GM21423 (cell line): ENCODE data around the gene NCKIPSD.

Experiments used
- ATAC-seq: cut with Tn5 transposase; IDR thresholded peaks from one replicate; pipeline ENCODE4 v1.9.1; 2021; ENCODE audit warnings: mild to moderate bottlenecking, moderate library complexity; ENCODE audit not compliant: unreplicated experiment

The NCKIPSD gene

DNA sequence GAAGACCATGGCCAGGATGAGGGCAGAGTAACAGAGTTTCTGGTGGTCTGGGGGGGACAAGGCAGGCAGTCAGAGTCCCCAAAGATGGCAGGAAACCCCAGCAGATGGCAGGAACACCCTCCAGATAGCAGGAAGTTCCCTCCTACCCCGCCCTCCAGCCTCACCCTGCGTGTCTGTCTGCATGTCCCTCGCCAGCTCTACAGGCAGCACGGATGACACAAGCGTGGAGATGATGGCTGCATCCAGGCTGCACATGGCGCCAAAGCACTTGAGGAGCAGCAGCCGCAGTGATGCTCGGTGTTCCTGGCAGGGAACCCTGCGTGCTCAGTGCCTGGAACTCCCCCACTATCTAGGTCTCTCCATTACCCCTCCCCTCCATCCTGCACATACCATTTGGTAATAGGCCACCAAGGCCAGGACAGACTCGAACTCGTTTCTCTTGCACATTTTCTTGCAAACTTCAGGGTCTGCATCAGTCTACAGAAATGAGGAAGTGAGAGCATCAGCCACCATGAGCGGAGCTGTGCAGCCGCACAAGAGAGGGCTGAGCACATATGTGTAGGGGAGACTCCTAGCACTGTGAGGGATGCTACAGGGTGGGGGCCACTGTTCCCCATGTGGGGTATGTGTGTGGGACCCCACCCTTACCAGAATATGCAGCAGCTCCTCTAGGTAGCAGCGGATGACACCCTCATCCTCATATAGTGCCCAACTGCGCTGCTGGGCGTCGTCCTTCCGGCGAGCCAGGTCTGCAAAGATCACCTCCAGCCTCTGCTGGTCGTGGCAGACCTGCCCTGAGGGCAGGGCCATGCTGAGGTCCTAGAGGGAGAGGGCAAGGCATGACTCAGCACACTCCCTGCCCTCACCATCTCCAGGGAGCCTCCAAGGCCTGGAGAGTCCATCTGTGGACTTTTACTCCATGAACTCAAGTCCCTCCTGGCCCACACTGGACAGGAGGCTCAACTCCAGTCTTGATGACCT, 6.0 kb downstream of the NCKIPSD start:
- ATAC-seq = no peak

DNA sequence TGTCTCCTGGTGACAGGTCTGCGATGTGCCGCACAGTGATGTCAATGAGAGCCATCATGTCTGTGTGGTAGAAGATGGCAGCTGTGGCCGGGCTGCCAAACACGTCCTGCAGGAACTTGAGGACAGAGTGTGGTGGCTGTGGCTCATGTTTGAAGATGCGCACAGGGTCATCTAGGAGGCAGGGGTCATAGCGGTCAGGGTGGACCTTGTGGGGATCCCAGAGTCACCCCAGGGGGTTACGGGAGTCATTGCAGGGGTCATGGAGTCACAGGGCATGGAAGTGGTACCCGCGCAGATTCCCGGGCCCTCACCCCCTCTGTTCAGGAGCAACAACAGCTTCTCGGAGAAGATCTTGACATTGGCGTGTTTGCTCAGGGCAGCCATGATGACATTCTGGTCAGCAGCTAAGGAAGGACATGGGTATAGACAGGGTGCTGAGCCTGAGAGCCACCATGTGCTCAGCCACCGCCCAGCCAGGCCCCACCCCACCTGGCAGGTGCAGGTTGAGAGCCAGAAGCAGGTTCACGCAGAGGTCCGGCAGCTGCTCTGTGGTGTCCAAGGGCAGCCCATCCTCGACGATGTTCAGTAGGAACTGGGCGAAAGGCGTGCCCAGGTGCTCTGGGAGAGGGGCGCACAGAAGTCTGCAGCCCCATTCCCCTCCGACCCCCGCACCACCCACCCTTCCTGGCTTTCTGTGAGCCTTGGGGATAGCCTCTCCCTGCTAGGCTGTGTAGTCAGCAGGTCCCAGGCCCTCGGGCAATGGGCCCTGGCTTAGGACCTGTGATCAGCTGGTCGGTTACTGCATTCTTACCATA, 6.9 kb downstream of the NCKIPSD start:
- ATAC-seq = no peak

DNA sequence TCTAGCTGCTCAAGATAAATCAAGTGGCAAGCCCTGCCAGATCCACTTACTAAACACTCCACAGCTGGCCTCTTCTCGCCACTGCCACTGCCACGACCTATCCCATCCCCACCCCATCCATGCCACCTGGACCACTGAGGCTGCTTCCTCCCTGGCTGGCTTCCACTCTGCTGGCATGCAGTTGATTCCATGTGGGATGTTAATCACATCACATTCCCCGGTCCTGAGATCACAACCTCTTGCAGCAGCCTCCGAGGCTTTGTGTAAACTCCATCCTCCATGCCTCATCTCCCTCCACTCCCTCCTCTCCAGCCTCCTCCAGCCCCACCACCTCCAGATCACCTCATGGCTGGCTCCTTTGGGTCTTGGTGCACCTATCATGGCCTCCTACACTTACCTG, 7.7 kb downstream of the NCKIPSD start:
- no peak for ATAC-seq

DNA sequence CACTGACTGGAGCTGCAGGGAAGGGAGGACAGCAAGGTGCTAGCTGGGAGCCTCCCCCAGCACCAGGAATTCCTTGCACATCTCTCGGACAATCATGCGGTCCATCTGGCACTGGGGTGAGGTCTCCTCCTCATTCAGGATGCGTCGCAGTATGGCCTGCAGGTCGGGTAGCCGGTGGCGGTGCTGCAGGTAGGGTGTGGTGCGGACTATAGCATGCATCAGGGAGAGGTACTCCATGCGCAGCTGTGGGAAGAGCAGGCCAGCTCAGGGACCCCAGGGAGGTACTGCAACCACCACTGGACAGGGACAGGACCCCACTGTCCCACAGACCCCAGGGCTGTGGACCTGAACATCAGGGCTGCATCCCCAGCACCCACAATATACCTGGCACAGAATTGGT, 11.2 kb downstream of the NCKIPSD start:
- no peak for ATAC-seq

DNA sequence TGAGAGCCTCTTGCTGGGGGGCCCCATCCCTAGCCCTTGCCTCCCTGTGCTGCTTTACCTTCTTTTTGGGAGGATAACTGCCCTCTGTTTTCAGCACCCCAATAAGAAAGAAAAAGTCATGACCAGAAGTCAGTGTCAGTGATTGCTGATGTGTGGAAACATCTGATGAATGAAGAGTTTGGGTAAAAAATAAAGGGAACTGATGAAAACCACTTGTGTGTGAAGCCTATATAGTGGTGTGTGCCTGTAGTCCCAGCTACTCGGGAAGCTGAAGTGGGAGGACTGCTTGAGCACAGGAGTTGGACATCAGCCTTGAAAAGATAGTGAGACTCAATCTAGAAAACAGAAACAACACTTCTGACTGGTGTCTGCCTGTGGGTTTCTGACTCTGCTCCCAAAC, 13.2 kb downstream of the NCKIPSD start:
- no peak for ATAC-seq

DNA sequence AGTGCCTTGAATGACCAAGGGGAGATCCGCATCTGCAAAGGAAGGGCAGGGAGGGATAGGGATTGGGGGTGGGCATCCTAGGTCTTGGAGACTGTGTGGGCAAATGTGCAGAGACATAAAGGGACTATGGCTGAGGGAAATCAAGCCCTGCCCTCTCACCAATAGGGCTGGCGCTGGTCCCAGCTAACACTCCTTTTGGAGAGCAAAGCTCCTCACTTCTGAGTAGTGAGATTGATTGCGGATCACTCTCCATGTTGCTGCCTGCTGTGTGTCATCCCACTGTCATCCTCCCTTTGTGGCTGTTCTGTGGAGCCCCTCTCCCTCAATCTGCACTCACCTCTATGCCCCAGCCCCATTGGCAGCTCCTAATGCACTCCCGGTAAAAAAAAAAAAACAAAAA, 20.8 kb downstream of the NCKIPSD start:
- no peak for ATAC-seq

DNA sequence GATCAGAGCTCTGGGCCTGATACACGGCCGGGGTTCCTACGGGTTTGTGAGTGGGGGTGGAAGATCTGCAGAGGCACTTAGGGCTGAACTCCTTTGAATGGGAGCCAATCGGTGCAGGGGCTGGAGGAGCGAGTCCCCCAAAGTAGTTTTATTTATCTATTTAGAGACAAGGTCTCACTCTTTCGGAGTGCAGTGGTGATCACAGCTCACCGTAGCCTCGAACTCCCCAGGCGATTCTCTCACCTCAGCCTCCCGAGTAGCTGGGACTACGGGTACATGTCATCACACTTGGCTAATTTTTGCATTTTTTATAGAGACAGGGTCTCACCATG, 21.4 kb downstream of the NCKIPSD start:
- ATAC-seq = no peak

DNA sequence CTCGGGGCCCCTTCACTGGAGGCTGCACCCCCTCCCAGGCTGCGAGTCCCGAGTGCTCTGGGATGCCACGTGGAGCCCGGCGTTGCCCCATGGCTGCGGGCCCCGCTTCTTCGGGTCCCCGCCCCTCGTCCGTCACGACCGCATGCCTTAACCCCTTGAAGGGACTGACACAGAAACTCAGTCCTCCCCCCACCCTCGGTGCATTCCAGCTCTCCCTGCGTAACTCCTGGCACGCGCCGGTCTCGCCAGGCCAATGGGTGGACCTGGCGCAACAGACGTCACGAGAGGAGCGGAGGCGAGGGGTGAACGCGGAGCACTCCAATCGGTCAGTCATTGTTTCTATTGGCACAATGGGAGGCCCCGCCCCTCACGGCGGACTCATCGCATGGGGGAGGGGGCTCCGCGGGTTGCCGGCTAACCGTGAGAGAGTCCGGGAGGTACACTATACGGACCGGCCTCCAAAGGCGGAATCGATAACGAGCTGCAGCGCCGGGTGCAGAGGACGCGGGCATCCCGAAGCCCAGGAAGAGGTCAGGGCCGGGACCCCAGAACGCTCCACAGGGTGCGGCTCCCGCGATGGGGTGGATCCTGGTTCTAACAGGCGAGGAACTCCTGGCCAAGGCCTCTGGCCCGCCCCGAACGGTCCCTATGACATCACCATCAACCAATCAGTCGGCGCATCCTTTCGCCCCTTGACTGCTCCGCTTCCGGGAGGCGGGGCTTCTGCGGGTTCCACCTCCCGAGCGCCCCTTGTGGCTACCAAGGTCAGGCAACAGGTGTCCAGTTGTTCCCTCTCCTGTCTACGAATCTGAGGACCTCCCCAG, 22.0 kb downstream of the NCKIPSD start:
- peak; percentile 73 for ATAC-seq

DNA sequence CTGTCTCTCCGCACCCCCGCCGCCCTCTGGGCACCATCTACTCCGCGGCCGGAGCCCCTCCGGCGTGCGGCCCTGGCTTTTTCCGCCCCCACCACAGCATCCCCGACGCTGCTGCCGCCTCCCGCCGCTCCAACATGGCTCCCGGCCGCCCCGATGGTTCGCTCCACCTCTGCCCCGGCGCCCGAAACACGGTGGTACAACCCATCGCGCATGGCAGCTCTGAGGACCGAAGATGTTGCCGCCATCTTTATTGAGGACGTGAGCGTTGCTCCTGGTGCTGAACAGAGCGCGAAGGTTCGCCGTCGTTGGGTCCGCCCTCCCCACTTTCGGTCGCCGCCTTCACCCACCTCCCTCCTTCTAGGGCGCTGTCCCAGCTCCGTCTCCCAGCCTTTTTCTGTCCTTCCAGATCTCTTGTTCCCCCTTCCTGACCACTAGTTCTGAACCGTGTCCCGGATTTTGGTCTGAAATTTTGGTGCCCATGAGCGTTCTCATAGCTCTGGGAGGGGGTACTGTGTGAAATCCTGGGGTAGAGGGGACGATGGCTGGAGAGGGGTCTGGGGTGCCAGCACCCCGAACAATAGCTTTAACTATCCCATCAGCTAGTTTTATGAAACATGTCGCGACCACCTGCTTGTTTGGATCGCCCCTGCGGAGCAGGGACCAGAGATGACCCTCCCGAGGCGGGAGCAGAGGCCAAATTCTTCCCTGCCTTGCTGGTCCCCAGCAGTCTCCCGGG, 22.8 kb downstream of the NCKIPSD start, which contains the start of gene CELSR3:
Gene CELSR3, minus strand, starts transcription at position 134 of the 736 bp plus-strand sequence. CDS start 252 bp downstream, outside the sequence.
- no peak for ATAC-seq

DNA sequence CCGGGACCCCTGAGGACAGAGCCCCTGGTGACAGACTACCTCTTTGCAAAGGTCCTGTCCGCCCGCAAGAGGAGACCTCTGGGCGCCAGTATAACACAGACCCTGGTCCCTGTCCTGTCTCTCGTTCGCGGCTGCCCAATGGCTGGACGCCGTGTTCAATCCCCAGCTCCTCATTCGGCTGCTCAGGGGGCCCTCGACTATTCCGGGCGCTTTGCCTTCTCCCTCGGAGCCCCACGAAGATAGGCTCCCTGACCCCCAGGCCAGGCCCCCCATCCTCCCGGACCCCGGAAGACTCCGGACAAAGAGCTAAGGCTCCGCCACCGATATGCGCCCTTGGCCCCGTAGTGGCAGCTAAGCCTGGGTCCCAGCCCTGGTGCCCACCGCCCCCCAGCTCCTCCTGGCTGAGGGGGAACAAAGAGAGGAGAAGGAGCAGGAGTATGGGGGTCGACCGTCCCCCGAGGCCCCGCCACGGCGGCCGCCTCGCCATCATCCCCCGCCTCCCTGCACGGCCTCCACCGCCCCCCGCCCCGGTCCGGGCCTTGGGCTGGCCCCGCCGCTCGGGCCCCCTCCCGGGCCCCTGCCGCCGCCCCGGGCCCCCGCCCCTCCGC, 23.5 kb downstream of the NCKIPSD start:
- no peak for ATAC-seq

DNA sequence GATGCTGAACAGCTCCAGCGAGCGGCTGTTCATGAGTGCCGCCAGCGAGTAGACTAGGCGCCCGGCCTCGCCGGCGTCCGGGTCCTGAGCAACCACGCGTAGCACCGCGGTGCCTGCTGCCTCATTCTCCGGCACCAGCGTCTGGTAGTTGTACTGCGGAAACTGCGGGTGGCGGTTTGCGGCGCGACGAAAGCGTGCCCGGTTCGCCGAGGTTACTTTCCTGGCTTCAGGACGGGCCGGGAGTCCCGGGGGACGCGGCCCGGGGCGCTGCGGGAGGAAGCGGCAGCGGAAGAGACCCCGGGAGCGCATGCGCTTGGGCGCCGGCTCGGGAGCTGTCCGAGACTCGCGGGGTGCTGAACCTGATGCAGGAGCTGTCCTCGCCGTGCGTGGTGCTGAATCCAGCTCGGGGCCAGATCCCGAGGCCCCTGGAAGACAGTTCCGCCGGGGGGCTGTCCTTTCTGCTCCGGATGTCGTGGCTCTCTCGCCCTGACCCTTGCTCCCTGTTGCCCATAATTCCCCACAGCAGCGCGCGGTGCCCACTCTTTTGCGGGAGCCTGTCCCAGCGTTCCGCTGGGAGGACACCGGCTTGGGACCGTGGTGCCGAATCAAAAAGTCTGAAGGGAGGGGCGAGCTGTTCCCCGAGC, 24.1 kb downstream of the NCKIPSD start:
- peak; percentile 30 for ATAC-seq

DNA sequence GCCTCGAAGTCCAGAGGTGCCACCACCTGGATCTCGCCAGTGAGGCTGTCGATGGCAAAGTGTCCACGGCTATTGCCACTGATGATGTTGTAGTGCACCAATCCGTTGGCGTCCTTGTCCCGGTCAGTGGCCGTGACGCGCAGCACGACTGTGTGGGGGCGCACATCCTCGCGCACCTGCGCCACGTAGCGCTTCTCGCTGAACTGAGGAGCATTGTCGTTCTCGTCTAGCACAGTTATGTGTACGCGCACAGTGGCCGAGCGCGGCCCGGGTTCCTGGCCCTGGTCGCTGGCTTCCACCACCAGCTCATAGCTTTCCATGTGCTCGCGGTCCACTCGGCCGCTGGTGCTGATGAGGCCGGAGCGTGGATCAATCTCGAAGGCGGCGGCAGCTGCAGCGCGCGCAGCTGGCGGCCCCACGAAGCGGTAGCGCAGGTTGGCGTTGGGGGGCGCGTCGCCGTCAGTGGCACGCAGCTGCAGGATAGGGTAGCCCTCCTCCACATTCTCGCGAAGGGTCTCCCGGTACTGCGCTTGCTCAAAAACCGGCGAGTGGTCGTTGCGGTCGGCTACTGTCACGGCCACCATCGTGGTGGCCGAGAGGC, 24.8 kb downstream of the NCKIPSD start:
- ATAC-seq = no peak

DNA sequence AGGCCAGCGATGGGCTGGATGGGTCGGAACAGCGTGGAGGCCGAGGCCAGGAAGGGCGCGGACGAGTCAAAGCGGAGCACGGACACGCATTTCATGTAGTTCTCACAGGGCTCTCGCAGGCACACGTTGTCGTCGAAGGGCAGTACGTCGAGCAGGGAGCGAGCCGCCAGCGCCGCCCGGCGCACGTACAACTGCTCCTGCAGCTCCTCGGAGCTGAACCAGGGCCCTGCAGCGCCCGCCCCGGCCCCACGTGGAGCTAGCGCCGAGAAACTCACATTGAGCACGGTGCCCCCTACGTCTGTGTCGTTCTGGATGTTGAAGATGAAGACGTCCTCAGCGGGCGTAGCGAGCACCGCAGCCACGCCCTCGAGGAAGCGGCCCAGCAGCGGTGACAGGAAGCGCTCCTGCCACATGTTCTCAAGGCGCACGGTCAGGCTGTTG, 28.9 kb downstream of the NCKIPSD start:
- no peak for ATAC-seq

DNA sequence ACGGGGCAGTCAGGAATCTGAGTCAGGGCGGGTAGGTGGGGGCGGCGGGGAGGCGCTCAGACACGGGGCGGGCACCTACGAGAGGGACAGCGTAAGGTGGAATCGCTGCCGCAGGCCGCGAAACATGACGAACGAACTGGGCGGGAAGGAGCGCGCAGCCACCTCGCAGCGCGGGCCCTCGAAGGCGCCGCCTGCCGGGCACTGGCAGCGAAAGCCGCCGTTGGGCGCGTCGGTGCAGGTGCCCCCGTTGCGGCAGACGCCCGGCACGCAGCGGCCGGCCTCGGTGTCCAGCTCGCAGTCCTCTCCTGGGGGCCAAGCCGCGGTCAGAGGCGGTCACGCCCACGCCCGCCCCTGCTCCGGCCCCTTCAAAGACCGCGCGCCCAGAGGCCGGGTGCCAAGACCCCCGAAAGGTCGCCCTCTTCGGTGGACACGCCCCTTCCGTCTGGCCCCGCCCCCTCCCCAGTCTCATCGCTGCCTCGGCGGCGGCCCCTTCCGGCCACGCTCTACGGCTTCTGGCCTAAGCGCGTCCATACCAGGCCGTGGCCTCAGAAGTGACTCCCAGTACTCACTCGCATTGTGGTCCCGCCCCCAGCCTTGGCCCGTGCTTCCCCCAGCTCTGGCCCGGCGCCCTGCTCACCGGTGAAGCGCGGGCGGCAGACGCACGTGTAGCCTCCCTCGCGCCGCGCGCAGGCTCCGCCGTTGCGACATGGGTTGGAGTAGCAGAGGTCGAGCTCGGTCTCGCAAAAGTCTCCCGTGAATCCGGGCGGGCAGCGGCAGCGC, 29.5 kb downstream of the NCKIPSD start:
- peak; percentile 62 for ATAC-seq

DNA sequence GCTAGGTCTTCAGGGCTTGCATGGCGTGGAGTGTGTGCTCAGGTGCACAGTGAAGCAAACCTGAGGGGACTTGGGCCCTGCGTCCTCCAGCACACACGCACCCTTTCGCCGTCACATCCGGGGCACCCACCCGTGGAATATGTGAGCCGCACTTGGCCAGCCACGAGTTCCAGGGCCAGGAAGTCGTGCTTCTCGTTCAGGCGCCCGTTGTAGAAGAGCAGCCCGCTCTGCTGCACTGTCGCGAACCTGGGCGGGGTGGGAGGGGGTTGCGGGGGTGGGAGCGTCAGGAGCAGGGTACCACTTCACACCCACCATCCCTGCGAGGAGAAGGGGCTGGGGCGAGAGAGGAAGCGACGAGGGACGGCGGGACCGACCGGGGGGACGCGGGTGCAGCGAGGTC, 30.1 kb downstream of the NCKIPSD start:
- ATAC-seq = peak; percentile 3

DNA sequence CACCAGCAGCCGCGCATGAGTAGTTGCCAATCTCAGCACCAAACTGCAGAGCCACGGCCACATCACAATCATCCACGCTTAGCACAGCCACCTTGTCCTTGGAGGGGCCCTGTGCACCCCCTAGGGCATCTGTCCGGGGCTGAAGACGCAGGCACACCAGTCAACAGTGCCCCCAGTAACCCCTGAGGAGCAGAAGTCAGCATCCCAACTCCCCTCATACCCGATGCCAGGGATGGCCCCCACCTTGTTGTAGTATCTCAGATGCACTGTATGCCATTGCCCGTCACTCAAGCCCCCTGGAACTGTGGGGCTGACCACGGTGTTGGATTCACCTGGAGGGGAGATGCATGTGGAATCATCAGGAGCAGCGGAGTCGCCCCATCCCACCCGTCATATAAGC, 30.7 kb downstream of the NCKIPSD start:
- ATAC-seq = no peak

DNA sequence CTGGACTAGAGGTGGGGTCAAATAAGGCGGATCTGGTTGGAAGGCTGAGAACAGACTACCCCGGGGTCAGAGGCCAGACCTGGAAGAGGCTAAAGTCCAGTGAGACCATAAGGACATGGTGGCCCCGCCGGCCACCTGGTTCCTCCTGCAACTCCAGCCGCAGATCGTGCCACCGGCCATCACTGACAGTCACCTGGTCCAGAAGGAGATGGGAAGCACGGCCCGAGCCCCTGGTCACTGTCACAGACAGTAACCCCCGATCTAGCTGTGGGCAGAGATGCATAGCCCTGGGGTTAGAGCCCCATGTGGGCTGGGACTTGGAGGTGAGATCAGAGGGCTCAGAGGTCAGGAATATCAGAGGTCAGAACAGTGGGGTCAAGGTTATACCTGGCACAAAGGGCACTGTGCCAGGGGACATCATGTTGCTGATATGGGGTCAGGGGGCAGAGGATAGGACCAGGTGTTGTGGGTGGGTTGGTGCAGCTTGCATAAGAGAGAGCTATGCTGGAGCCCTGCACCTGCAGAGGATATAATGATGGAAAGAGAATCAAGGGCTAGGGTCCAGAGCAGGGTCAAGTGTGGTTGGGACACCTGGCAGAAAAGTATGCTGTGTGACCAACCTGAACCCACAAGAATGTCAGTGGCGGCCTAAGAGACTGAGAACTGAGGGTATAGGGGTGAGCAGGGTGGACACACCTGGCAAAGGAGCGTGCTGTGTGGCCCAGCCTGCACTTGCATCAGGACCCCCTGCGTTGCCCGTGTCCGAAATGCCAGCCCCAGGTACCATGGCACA, 32.6 kb downstream of the NCKIPSD start:
- ATAC-seq = no peak
